ENCODE measurements around the gene RBM15B.

The RBM15B gene

DNA sequence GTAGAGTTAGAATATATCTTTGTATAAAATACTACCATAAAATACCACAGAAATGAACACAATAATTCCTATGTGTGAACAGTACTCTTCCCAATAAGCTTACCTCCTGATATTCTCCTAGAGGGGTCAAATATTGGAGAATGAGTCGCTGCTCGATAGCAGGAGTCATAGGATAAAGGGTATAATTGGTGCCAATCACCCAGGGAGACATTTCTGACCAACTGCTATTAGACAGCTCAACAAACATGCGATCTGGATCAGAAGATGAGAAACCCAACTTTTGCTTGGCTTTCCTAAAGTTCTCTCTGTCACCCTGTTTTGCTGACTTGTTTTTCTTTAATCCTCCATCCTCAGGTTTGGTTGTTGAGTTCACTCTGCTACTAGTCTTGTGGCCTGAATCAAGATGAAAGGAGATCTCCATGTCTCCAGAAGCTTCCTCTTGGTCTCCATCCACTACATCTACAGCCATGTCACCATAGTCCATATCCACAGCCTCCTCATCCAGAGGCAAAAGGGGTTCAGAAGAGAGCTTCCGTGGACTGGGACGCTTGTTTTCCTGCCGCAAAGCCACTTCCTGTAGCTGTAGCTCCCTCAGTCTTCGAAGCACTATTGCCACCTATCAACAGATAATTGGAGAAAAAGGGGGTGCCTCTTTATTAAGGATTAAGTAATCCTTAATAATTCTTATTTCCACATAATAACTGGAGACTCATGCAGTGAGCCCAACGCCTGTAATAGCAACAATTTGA, 50.4 kb downstream of the RBM15B start:
- Mint-ChIP-seq H3K27ac (no peak overlapping the region), H3K36me3 (ENCODE audit: low read depth) (peaks cover 48% of the 10 kb centered on the region), H3K27me3 (ENCODE audit: low read depth, poor library complexity) (no peaks in the 10 kb centered on the region), H3K4me1 (no peaks in the 10 kb centered on the region), H3K4me3 (no peak overlapping the region), H3K9me3 (no peaks in the 10 kb centered on the region)
- TF ChIP-seq, protein P1, sequence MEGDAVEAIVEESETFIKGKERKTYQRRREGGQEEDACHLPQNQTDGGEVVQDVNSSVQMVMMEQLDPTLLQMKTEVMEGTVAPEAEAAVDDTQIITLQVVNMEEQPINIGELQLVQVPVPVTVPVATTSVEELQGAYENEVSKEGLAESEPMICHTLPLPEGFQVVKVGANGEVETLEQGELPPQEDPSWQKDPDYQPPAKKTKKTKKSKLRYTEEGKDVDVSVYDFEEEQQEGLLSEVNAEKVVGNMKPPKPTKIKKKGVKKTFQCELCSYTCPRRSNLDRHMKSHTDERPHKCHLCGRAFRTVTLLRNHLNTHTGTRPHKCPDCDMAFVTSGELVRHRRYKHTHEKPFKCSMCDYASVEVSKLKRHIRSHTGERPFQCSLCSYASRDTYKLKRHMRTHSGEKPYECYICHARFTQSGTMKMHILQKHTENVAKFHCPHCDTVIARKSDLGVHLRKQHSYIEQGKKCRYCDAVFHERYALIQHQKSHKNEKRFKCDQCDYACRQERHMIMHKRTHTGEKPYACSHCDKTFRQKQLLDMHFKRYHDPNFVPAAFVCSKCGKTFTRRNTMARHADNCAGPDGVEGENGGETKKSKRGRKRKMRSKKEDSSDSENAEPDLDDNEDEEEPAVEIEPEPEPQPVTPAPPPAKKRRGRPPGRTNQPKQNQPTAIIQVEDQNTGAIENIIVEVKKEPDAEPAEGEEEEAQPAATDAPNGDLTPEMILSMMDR (IDR thresholded peaks at IDR 0.05) = no peak
- DNase-seq = no peak

GRCh38 chr3:51445544-51446280, 54.6 kb downstream of the RBM15B start:
- no peak overlapping the region for H3K4me3 Mint-ChIP-seq
- TF ChIP-seq, protein P1 (IDR thresholded peaks at IDR 0.05) = no peak
- H3K4me1 Mint-ChIP-seq = no peaks in the 10 kb centered on the region
- peaks cover 6% of the 10 kb centered on the region for H3K9me3 Mint-ChIP-seq
- H3K36me3 Mint-ChIP-seq (ENCODE audit: low read depth) = peaks cover 53% of the 10 kb centered on the region
- H3K27me3 Mint-ChIP-seq (ENCODE audit: low read depth, poor library complexity) = no peaks in the 10 kb centered on the region
- no peak for DNase-seq
- no peak overlapping the region for H3K27ac Mint-ChIP-seq
